H1 (cell line): ENCODE measurements around the gene ST8SIA5. TPM values are rescaled to one million over a fixed set of nuclear protein-coding genes. Genes with fewer than 3 reads are reported as not detected.

Source experiments
- CEBPB ChIP-seq: IDR thresholded peaks from 2 replicates; pipeline ENCODE4 v1.6.1; 2012; ENCODE audit warnings: low read depth, low read length
- JUN ChIP-seq: IDR thresholded peaks from 2 replicates; pipeline ENCODE4 v1.6.1; 2011; ENCODE audit warnings: low read depth, mild to moderate bottlenecking, improper control_type of control experiment, low read length
- KDM1A ChIP-seq: fragments of 200-600, 300-600 bp; sonication (generic); IDR thresholded peaks from 2 replicates; pipeline ENCODE4 v1.7.1; 2016; ENCODE audit warnings: mild to moderate bottlenecking, low read length, borderline replicate concordance
- KDM5A ChIP-seq: fragments of 200-600 bp; IDR thresholded peaks from 2 replicates; pipeline ENCODE4 v1.7.1; 2012; ENCODE audit warnings: mild to moderate bottlenecking, low read length, inconsistent platforms, mixed read lengths
- POU5F1 ChIP-seq: IDR thresholded peaks from 2 replicates; pipeline ENCODE4 v1.6.1; 2011; ENCODE audit warnings: low read depth, mild to moderate bottlenecking, low read length, moderate library complexity
- SAP30 ChIP-seq: fragments of 300-600 bp; sonication (generic); IDR thresholded peaks from 2 replicates; pipeline ENCODE4 v1.7.1; 2012; ENCODE audit warnings: low read length, moderate library complexity, mild to moderate bottlenecking, inconsistent platforms; ENCODE audit not compliant: insufficient read depth, insufficient replicate concordance
- polyA plus RNA-seq, 7 experiments: library from polyadenylated mRNA; depleted of rRNA in 3 of 7; stranded (reverse) in 5 of 7; unstranded in 2 of 7; fragments of >200 nt in 5 of 7; fragments of 200-250 nt in 2 of 7; gene quantifications; 1 replicate in 5 of 7; 2 replicates in 1 of 7; 4 replicates in 1 of 7; pipeline versions ENCODE4 v1.2.1 to v1.2.3, GENCODE V29; 2011 to 2013; ENCODE audit warnings: missing spikeins in 2 of 7, mixed read lengths in 2 of 7
- total RNA-seq: library from RNA; stranded (reverse); fragmentation: NEBNext Ultra II Directional; extraction: Animal tissue kit (Norgen Biotek cat#: 25700); gene quantifications from 2 replicates; pipeline ENCODE4 v1.2.1, GENCODE V29; 2021
- TF ChIP-seq, protein P1 (sequence below): IDR thresholded peaks from 2 replicates; pipeline ENCODE4 v1.6.1; 2011; ENCODE audit warnings: low read length, improper control_type of control experiment

Gene ST8SIA5
- total and polyA plus RNA-seq, 2 of the 8 experiments (the other 6 are each of a cell fraction or from before 2014, with no cell fraction given), result 2.4 to 6.3 TPM

DNA sequence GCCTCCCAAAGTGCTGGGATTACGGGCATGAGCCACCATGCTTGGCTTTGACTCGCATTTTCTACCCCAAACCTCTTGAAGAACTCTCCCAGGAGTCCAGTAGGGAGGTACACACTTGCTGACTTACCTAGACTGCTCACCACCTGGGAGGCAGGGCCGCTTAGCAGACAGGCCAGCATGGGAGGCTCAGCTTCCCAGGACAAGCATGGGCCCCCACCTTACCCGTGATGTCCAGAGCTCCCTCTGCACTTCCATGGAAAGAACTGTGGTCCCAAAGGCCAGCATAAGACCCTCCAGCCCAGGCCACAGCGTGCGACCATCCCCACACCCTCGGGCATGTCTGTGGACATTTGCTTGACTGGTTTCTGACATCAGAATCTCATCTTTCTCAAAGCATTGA lies 36.8 kb downstream of the ST8SIA5 start (continued):
- TF ChIP-seq KDM5A, result no peak
- no peak for TF ChIP-seq JUN
- TF ChIP-seq POU5F1, result no peak
- TF ChIP-seq SAP30, result no peak
- no peak for TF ChIP-seq KDM1A
- TF ChIP-seq, protein P1, sequence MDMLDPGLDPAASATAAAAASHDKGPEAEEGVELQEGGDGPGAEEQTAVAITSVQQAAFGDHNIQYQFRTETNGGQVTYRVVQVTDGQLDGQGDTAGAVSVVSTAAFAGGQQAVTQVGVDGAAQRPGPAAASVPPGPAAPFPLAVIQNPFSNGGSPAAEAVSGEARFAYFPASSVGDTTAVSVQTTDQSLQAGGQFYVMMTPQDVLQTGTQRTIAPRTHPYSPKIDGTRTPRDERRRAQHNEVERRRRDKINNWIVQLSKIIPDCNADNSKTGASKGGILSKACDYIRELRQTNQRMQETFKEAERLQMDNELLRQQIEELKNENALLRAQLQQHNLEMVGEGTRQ, result no peak
- no peak for TF ChIP-seq CEBPB
